HG03521 (cell line): ENCODE results near the gene BSDC1.
"Not testable (repeated sequence)": the region's sequence is repeated elsewhere in the genome, so short reads cannot be mapped to it uniquely, and the experiment has no call there.

Source experiments
- ATAC-seq: cut with Tn5 transposase; IDR thresholded peaks from one replicate; pipeline ENCODE4 v1.9.1; 2021; ENCODE audit warnings: mild to moderate bottlenecking, moderate library complexity; ENCODE audit not compliant: unreplicated experiment

Gene BSDC1

DNA sequence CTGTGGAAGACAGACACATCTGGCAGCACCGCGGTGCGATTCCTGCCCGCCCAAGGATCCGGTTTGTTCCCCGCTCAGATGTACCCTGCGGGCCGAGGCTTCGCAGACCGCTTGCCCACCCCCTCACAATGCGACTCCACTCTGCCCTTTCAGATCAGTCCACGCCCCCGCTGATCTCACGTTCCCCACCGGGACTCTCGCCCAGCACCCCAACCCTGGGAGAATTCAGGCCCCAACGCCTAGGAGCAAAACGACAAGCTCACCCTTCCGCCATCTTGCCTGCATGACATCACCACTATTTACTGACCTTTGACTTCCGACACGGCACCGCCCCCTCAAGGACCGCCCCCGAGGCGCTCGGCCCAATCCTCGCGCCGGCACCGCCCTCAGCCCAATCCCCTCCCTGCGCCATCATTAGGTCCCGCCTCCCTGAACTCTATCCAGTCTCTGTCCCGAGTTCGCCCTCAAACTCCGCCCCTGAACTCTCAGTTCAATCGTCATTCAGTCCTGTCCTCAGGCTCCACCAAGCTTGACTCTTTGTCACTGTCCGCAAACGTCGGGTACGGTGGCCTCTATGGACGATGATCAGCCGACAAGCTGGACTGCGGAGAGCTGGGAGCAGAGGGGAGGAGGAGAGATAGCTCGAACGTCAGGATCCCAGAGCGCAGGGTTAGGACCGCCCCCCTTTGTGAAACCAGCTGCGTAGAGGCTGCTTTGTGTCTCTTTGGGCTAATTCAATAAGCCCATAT is at the start of gene BSDC1:
TSS of gene BSDC1 (minus strand) at position 301 of the 749 bp plus-strand sequence. CDS start at position 274, 27 bp downstream.
- peak; percentile 97 for ATAC-seq

- not testable (repeated sequence) for ATAC-seq
Observed at GRCh38 chr1:32441467-32441866, 47.2 kb upstream of the BSDC1 start.

GRCh38 chr1:32438777-32439176 is 44.5 kb upstream of the BSDC1 start:
- not testable (repeated sequence) for ATAC-seq

GRCh38 chr1:32438136-32438535 is 43.9 kb upstream of the BSDC1 start:
- no peak for ATAC-seq

- no peak for ATAC-seq
Observed at GRCh38 chr1:32431736-32432400, 37.6 kb upstream of the BSDC1 start.

GRCh38 chr1:32427264-32427963 is 33.2 kb upstream of the BSDC1 start:
- no peak for ATAC-seq

DNA sequence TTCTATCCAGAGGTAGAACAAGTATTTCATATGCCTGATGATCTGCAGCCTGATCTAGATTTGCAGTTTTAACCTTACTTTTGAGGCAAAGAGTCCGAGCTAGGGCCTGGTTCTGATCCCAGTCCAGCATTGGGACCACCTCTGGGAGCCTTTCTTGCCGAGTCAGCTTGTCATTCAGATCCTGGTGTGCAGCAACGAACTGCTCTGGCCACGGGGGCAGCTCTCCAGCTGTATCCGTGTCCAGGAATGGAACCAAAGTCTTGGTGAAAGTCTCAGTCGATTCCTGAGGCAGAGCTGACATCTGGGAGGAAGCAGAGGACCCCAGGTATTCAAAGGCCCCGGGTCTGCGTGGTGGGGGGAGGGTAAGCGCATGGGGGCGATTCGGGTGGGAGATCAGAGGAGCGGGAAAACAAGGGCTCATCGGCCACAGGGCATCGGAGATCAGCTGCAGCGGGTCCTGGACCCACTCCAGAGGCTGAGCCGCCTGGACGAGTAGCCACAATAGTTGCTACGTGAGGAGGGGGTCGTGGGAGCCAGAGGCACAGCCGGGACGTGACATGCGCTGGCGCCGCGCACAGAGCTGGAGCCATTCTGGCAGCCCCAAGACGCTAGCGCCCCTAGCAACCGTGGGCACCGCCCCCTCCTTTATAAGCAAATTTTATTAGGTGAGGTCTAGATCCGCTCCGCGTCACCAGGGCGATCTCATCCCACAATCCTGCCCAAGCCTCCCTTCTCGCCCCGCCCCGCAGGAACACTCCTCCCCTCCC is 32.4 kb upstream of the BSDC1 start:
- no peak for ATAC-seq

- no peak for ATAC-seq
Observed at GRCh38 chr1:32421775-32422174, 27.5 kb upstream of the BSDC1 start.

GRCh38 chr1:32414186-32414886 is 20.1 kb upstream of the BSDC1 start:
- ATAC-seq: no peak

DNA sequence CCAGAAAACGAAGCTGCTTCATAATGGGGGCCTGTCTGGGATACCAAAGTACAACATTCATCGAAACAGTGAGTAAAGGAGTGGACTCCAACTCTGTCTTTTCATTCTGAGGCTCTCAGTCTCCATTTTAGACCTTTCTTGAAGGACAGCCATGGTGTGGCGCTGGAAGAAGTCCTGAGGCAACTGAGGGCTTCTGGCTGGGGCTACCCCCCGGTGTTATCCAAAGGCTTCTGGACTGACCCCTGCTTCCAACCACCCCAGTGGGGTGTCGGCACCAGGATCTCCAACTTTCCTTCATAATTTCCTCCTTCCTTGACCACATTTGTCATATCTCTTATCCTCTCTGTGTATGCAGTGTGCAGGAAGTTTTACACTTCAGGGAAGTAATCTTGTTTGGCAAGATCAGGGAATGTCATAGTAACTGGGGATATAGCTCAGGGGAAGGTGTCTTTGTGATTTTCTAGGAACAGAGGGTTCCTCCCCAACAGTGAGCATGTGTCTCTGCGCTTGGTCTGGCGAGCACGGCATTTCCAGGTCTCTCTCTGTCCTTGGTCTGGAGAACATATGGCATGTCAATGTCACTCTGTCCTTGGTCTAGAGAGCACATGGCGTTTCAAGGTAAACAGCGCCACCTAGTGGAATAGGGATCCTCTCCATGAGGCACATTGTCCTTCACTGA is 19.4 kb upstream of the BSDC1 start:
- ATAC-seq: no peak

GRCh38 chr1:32411261-32411660 is 17.0 kb upstream of the BSDC1 start:
- no peak for ATAC-seq

DNA sequence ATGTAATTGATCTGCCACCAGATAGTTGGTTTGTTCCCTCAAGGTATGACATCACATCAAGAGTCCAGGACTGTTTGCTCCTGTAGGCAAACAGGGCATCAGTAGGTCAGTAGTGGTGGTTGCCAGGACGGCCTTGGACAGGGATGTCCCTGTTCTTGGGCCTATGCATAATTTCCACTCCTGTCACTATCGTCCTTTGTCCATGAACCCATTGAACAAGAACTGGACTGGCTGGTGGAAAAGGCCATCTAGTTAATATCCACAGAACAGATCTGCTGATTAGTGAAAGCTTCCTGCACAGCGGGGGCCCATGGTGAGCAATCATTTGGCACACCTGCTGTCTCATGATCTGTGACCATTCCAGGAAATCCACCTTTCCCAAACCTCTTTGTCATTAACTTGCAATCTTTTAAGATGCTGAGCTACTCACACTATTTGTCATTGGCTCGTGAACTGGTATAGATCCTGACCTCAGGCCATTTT is 12.4 kb upstream of the BSDC1 start:
- no peak for ATAC-seq

DNA sequence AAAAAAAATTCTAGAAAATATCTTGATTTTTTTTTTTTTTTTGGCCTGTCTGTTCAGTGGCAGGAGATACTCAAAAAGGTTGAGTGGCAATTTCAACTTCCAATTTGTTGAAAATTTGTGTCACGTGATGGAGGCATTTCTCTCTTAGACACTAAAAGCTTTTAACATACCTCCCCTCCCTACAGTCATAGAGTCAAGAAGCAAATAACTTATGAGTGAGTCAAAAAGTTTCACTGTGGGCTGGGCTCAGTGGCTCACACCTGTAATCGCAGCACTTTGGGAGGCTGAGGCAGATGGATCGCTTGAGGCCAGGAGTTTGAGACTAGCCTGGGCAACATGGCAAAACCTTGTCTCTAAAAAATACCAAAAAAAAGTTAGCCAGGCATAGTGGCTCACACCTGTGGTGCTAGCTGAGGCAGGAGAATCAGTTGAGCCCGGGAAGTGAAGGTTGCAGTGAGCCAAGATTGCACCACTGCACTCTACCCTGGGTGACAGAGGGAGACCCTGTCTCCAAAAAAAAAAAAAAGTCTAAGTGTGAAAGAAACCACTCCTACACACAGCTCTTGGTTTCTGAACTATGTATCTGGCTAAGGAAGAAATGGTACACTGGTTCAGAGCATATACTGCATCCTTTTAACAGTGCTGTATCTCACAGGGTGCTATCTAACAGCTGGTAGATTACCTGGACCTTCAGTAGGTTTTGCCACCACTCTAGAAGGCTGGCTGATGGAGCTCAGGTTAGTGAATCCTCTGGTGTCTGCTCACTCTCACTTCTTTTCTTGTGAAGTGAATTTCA is 11.6 kb upstream of the BSDC1 start:
- no peak for ATAC-seq

GRCh38 chr1:32404946-32405345 is 10.7 kb upstream of the BSDC1 start:
- ATAC-seq: no peak

DNA sequence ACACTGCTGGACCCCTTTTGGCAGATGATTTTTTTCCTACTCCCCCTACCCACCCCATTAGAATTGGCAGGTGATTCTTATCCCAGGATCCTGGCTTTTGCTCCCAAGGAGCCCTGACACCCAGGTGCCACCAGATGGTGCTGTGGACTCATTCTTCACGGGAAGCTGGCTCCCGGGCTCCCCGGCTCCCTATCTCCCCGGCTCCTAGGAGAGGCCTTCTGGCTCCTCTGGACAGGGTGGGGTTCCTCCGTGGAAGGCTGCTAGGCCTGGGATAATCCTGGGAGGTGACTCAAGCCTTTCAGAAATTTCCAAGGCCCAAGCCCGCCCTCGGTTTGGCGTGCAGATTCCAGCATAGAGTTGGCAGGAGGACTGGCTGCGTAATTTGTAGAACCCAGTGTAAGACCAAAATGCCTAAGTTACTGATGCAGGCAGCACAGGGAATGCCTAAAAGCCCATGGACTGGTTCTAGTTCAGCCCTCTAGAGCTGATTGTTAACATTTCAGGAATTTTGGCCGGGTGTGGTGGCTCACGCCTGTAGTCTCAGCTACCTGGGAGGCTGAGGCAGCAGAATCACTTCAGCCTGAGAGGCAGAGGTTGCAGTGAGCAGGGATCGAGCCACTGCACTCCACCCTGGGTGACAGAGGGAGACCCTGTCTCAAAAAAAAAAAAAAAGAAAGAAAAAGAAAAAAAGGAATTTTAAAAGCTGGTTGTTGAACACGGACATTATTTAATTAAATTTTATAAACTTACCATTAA is 6.8 kb upstream of the BSDC1 start:
- no peak for ATAC-seq

GRCh38 chr1:32399843-32400242 is 5.6 kb upstream of the BSDC1 start:
- no peak for ATAC-seq

- ATAC-seq: no peak
Observed at GRCh38 chr1:32398401-32398800, 4.2 kb upstream of the BSDC1 start.

- ATAC-seq: not testable (repeated sequence)
Observed at GRCh38 chr1:32396524-32396923, 2.3 kb upstream of the BSDC1 start.
